T1000 (cell line): Measurements from ENCODE around the gene SLC25A11.

Source experiments
- DNase-seq: peaks from one replicate; lab custom pipeline; 2025; ENCODE audit warnings: mixed read lengths; lab: John Stamatoyannopoulos, UW

SLC25A11 gene

DNA sequence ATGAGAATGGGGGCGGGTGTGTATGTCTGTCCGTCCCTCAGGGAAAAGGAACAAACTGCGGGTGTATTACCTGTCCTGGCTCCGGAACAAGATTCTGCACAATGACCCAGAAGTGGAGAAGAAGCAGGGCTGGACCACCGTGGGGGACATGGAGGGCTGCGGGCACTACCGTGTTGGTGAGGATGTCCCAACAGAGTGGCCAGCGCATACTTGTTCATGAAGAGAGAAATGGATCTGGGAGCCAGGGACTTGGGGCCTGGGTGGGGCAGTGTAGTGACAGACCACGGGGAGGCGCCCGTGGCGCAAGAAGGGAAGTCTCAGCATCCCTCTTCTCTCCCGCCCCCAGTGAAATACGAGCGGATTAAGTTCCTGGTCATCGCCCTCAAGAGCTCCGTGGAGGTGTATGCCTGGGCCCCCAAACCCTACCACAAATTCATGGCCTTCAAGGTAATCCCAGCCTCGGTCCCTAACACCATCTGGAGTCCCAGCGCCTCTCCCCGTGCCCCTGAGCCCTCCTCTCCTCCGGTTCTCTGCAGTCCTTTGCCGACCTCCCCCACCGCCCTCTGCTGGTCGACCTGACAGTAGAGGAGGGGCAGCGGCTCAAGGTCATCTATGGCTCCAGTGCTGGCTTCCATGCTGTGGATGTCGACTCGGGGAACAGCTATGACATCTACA lies 44.1 kb downstream of the SLC25A11 start:
- no peak for DNase-seq

DNA sequence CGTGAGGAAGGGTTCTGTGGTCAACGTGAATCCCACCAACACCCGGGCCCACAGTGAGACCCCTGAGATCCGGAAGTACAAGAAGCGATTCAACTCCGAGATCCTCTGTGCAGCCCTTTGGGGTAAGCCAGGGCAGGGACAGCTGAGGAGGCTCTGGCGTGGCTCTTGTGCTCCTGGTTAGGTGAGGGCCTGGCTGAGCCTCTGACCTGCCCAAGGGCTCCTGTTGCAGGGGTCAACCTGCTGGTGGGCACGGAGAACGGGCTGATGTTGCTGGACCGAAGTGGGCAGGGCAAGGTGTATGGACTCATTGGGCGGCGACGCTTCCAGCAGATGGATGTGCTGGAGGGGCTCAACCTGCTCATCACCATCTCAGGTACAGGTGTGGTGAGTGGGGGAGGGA lies 44.7 kb downstream of the SLC25A11 start:
- no peak for DNase-seq

DNA sequence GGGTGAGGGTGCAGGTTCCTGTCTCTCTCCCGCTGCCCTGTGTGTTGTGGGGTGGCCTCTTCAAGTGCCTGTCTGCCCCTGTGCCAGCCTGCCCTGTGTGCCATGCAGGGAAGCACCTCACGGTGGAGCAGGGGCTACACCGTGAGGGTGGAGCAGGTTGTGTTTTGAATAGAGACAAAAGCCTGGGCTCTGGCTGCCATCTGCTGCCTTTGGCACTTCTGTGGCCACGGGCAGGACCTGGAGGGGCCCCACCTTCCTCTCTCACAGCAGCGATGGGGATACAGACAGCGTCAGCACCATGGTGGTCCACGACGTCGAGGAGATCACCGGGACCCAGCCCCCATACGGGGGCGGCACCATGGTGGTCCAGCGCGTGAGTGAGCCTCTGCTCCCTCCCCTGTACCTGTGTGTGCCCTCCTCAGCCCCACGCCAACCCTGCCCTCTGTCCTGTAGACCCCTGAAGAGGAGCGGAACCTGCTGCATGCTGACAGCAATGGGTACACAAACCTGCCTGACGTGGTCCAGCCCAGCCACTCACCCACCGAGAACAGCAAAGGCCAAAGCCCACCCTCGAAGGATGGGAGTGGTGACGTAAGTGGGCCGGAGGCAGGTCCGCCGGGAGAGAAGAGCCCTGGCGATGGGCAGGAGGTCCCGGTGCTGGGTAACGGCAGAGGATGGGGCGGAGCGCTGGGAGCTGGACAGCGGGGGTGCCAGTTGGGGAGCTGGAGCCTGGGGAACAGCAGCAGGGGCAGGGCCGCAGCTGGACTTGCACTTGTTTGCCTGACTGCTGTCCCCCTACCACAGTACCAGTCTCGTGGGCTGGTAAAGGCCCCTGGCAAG lies 45.9 kb downstream of the SLC25A11 start:
- no peak for DNase-seq

DNA sequence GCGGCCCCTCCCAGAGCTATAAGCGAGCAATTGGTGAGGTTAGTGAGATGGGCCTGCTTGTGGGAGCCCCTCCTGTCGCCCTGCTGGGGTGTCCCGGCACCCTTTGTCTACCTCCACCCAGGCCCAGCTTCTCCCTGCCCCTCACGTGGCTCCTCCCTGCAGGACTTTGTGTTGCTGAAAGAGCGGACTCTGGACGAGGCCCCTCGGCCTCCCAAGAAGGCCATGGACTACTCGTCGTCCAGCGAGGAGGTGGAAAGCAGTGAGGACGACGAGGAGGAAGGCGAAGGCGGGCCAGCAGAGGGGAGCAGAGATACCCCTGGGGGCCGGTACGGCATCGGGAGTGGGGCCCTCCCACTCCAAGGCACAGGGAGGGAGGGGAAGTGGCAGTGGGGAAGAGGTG lies 46.6 kb downstream of the SLC25A11 start:
- no peak for DNase-seq

DNA sequence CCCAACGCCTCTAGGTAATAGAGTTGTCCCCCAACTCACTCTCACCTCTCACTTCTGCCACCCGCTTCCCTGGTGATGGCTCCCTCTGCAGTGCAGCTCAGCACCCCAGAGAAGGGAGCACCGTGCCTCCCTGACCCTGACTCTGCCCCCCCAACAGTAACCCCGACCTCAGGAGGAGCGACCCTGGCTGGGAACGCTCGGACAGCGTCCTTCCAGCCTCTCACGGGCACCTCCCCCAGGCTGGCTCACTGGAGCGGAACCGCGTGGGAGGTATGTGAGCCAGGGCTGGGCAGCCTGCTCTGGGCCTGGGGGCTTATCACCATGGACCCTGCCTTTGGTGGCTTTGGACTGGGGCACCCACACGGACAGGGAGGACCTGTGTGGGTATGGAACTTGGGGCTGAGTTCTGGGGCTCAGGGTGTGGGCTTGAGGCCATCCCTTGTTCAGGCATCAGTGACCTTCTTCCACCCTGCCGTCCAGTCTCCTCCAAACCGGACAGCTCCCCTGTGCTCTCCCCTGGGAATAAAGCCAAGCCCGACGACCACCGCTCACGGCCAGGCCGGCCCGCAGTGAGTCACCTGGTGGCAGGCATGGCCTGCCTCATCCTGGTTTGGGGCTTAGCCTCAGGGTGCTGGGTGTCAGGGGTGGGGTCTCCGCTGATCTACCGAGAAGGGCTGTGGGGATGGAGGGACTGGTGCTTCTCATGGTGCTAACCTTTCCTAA lies 47.2 kb downstream of the SLC25A11 start:
- DNase-seq: no peak

DNA sequence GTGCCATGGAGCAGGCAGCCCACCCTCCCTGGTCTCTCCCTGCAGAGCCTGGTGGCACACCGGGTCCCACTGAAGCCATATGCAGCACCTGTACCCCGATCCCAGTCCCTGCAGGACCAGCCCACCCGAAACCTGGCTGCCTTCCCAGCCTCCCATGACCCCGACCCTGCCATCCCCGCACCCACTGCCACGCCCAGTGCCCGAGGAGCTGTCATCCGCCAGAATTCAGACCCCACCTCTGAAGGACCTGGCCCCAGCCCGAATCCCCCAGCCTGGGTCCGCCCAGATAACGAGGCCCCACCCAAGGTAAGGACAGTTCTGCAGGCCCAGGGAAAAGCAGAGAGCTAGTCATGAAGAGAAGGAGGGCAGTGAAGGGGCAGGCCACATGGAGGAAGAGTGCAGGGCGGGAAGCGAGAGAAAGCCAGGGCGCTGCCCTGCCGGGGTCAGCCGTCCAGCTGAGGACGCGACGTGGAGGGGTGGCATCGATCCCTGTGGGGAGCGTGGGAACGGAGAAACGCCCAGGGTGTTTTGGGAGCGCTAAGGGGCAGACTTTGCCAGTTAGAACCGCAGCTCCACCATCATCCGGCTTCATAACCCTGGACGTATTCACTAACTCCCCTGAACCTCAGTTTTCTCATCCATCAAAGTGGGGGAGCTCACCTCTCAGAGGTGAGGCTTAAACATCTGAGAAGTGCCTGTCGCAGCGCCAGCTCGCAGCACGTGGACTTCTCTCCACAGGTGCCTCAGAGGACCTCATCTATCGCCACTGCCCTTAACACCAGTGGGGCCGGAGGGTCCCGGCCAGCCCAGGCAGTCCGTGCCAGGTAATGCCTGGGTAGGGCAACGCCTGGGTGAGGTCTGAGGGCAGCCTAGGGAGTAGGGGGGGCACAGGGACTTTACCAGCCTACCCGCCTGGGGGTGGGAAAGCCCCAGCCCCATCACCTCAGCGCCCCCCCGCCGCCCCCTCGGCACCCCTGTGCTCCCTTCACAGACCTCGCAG lies 48.1 kb downstream of the SLC25A11 start:
- no peak for DNase-seq

DNA sequence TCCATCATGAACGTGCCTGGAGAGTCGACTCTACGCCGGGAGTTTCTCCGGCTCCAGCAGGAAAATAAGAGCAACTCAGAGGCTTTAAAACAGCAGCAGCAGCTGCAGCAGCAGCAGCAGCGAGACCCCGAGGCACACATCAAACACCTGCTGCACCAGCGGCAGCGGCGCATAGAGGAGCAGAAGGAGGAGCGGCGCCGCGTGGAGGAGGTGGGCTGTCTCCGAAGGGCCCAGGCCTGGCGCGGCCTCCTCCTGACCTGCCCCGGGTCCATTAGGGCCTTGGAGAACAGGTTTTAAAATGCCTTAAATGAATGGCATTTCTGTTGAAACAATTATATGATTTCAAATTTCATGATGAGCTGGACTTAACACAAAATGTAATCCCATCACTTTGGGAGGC lies 52.3 kb downstream of the SLC25A11 start:
- DNase-seq: no peak
